ENCODE results near the gene TBC1D7.

DNA sequence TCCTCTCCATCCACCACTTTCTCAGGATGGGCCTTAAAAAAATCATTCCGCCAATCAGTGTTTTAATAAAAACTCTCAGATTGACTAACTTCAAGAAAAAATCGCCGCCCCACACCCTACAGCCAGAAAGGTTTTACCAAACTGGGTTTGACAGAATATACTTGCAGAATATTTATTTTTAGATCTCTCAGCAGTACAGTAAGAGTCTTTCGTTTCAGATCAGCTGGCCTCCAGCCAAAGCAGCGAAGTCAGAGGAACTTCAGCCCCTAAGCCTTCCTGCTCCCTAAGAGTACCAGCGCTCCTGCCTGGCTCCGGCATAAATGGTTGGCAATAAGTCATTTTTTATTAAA is 24.7 kb downstream of the TBC1D7 start:
- TF ChIP-seq, protein P1, sequence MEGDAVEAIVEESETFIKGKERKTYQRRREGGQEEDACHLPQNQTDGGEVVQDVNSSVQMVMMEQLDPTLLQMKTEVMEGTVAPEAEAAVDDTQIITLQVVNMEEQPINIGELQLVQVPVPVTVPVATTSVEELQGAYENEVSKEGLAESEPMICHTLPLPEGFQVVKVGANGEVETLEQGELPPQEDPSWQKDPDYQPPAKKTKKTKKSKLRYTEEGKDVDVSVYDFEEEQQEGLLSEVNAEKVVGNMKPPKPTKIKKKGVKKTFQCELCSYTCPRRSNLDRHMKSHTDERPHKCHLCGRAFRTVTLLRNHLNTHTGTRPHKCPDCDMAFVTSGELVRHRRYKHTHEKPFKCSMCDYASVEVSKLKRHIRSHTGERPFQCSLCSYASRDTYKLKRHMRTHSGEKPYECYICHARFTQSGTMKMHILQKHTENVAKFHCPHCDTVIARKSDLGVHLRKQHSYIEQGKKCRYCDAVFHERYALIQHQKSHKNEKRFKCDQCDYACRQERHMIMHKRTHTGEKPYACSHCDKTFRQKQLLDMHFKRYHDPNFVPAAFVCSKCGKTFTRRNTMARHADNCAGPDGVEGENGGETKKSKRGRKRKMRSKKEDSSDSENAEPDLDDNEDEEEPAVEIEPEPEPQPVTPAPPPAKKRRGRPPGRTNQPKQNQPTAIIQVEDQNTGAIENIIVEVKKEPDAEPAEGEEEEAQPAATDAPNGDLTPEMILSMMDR (IDR thresholded peaks at IDR 0.05; ENCODE audit: low read depth, low read length), result no peak
- no peak for TF ChIP-seq POLR2A (IDR thresholded peaks at IDR 0.05; ENCODE audit: extremely low read depth, insufficient read length)

All from NB4 (cell line).